ENCODE results near the gene HCK. TPM values are rescaled to one million over a fixed set of nuclear protein-coding genes. Genes with fewer than 3 reads are reported as not detected.

The HCK gene
- total RNA-seq, 1 donor from 2014 or later, result 0.78 TPM

GRCh38 chr20:32109392-32110172 lies 57.5 kb downstream of the HCK start, which contains the start of gene TM9SF4:
TM9SF4 (plus strand) TSS chr20:32109714; CDS start chr20:32109741, 27 bp downstream.
- no peaks in the 10 kb centered on the region for H3K36me3 Mint-ChIP-seq (ENCODE audit: unreplicated experiment)
- DNase-seq, result peak; percentile 95
- peak within 1 kb of the TSS; percentile 100 for H3K27ac Mint-ChIP-seq (ENCODE audit: unreplicated experiment)
- H3K9me3 Mint-ChIP-seq (ENCODE audit: unreplicated experiment), result peaks cover 13% of the 10 kb centered on the region
- no peaks in the 10 kb centered on the region for H3K27me3 Mint-ChIP-seq (ENCODE audit: unreplicated experiment)
- H3K4me3 Mint-ChIP-seq (ENCODE audit: unreplicated experiment), result peak within 1 kb of the TSS; percentile 98
- H3K4me1 Mint-ChIP-seq (ENCODE audit: low read depth, unreplicated experiment), result peaks cover 6% of the 10 kb centered on the region
- TF ChIP-seq CTCF (IDR thresholded peaks at IDR 0.05; ENCODE audit: partially characterized antibody, unreplicated experiment), result no peak

- H3K4me3 Mint-ChIP-seq (ENCODE audit: unreplicated experiment), result peak overlapping the region; percentile 98
Measured at GRCh38 chr20:32110173-32110704, 58.2 kb downstream of the HCK start.

GRCh38 chr20:32110727-32111126 lies 58.7 kb downstream of the HCK start:
- H3K27me3 Mint-ChIP-seq (ENCODE audit: unreplicated experiment), result no peaks in the 10 kb centered on the region
- TF ChIP-seq CTCF (IDR thresholded peaks at IDR 0.05; ENCODE audit: partially characterized antibody, unreplicated experiment), result no peak
- peak overlapping the region; percentile 100 for H3K27ac Mint-ChIP-seq (ENCODE audit: unreplicated experiment)
- H3K36me3 Mint-ChIP-seq (ENCODE audit: unreplicated experiment), result no peaks in the 10 kb centered on the region
- peaks cover 11% of the 10 kb centered on the region for H3K4me1 Mint-ChIP-seq (ENCODE audit: low read depth, unreplicated experiment)
- DNase-seq, result no peak
- H3K9me3 Mint-ChIP-seq (ENCODE audit: unreplicated experiment), result peaks cover 13% of the 10 kb centered on the region
- peak overlapping the region; percentile 98 for H3K4me3 Mint-ChIP-seq (ENCODE audit: unreplicated experiment)

More at GRCh38 chr20:32110173-32110704, 58.2 kb downstream of the HCK start:
- Mint-ChIP-seq H3K27me3 (ENCODE audit: unreplicated experiment) (no peaks in the 10 kb centered on the region), H3K4me1 (ENCODE audit: low read depth, unreplicated experiment) (peaks cover 8% of the 10 kb centered on the region), H3K36me3 (ENCODE audit: unreplicated experiment) (no peaks in the 10 kb centered on the region), H3K9me3 (ENCODE audit: unreplicated experiment) (peaks cover 13% of the 10 kb centered on the region), H3K27ac (ENCODE audit: unreplicated experiment) (peak overlapping the region; percentile 100)
- DNase-seq, result no peak
- TF ChIP-seq CTCF (IDR thresholded peaks at IDR 0.05; ENCODE audit: partially characterized antibody, unreplicated experiment), result no peak

- peaks cover 14% of the 10 kb centered on the region for H3K4me1 Mint-ChIP-seq (ENCODE audit: low read depth, unreplicated experiment)
- no peak overlapping the region for H3K27ac Mint-ChIP-seq (ENCODE audit: unreplicated experiment)
- peaks cover 13% of the 10 kb centered on the region for H3K9me3 Mint-ChIP-seq (ENCODE audit: unreplicated experiment)
- H3K27me3 Mint-ChIP-seq (ENCODE audit: unreplicated experiment), result no peaks in the 10 kb centered on the region
- no peak for TF ChIP-seq CTCF (IDR thresholded peaks at IDR 0.05; ENCODE audit: partially characterized antibody, unreplicated experiment)
- peak overlapping the region; percentile 98 for H3K4me3 Mint-ChIP-seq (ENCODE audit: unreplicated experiment)
- DNase-seq, result no peak
- H3K36me3 Mint-ChIP-seq (ENCODE audit: unreplicated experiment), result no peaks in the 10 kb centered on the region
Measured at GRCh38 chr20:32111156-32111686, 59.2 kb downstream of the HCK start.

- H3K4me1 Mint-ChIP-seq (ENCODE audit: low read depth, unreplicated experiment), result peaks cover 17% of the 10 kb centered on the region
- no peaks in the 10 kb centered on the region for H3K27me3 Mint-ChIP-seq (ENCODE audit: unreplicated experiment)
- peak overlapping the region; percentile 1 for H3K4me3 Mint-ChIP-seq (ENCODE audit: unreplicated experiment)
- peaks cover 13% of the 10 kb centered on the region for H3K9me3 Mint-ChIP-seq (ENCODE audit: unreplicated experiment)
- TF ChIP-seq CTCF (IDR thresholded peaks at IDR 0.05; ENCODE audit: partially characterized antibody, unreplicated experiment), result no peak
- no peak overlapping the region for H3K27ac Mint-ChIP-seq (ENCODE audit: unreplicated experiment)
- no peak for DNase-seq
- no peaks in the 10 kb centered on the region for H3K36me3 Mint-ChIP-seq (ENCODE audit: unreplicated experiment)
Measured at GRCh38 chr20:32111753-32112152, 59.7 kb downstream of the HCK start.

Data from glutamatergic neuron (in vitro differentiated cells).